ENCODE data around the gene NKAIN4. TPM values are rescaled to one million over a fixed set of nuclear protein-coding genes. Genes with fewer than 3 reads are reported as not detected.

NKAIN4 gene
- total RNA-seq, 4 donors from 2014 or later: not detected

- Histone ChIP-seq H3K27ac (no peak overlapping the region), H3K9me3 (no peaks in the 10 kb centered on the region), H3K4me3 (no peak overlapping the region), H3K4me1 (peaks cover 40 to 52% of the 10 kb centered on the region in 2 donors), H3K27me3 (no peaks in the 10 kb centered on the region), H3K36me3 (peaks cover 0 to 51% of the 10 kb centered on the region in 2 donors)
- DNase-seq (no peak), ATAC-seq (no peak)
- in situ Hi-C loops (cut with MboI; ENCODE audit: low sequenced_read_pairs in 4 of 4): no loop called here
- intact Hi-C loops (cut with DNase I; ENCODE audit: low total_unique reads): loop anchor here (10.0 kb wide), 1 partner anchor 415 kb away; the partner anchor contains the start of gene MRGBP
- TF ChIP-seq POLR2A (IDR thresholded peaks at IDR 0.05) (no peak), CTCF (IDR thresholded peaks at IDR 0.05 in 4 of 5, conservative IDR thresholded peaks at IDR 0.05 in 1 of 5) (no peak)
Measured at GRCh38 chr20:63210011-63210605, 44.2 kb downstream of the NKAIN4 start.

- H3K27ac ChIP-seq: peak overlapping the region in 1 of 4 donors; percentile 48
- DNase-seq (no peak), ATAC-seq (peak in 1 of 2 donors; percentile 18)
- H3K9me3 ChIP-seq: no peaks in the 10 kb centered on the region
- intact Hi-C loops (cut with DNase I; ENCODE audit: low total_unique reads) (no loop called here), in situ Hi-C loops (cut with MboI; ENCODE audit: low sequenced_read_pairs in 4 of 4) (no loop called here)
- H3K27me3 ChIP-seq: no peaks in the 10 kb centered on the region
- TF ChIP-seq POLR2A (IDR thresholded peaks at IDR 0.05): no peak
- no peak for TF ChIP-seq CTCF (IDR thresholded peaks at IDR 0.05 in 4 of 5, conservative IDR thresholded peaks at IDR 0.05 in 1 of 5)
- peaks cover 0 to 47% of the 10 kb centered on the region in 2 donors for H3K36me3 ChIP-seq
- H3K4me1 ChIP-seq: peaks cover 33 to 37% of the 10 kb centered on the region in 2 donors
- H3K4me3 ChIP-seq: no peak overlapping the region
Measured at GRCh38 chr20:63208346-63208909, 45.8 kb downstream of the NKAIN4 start.

GRCh38 chr20:63206878-63207277, 47.4 kb downstream of the NKAIN4 start:
- Histone ChIP-seq H3K9me3 (no peaks in the 10 kb centered on the region), H3K4me3 (no peak overlapping the region), H3K27me3 (no peaks in the 10 kb centered on the region), H3K27ac (peak overlapping the region in 1 of 4 donors; percentile 29), H3K4me1 (peaks cover 20 to 23% of the 10 kb centered on the region in 2 donors), H3K36me3 (peaks cover 0 to 47% of the 10 kb centered on the region in 2 donors)
- TF ChIP-seq CTCF (IDR thresholded peaks at IDR 0.05 in 4 of 5, conservative IDR thresholded peaks at IDR 0.05 in 1 of 5) (no peak), POLR2A (IDR thresholded peaks at IDR 0.05) (no peak)
- intact Hi-C loops (cut with DNase I; ENCODE audit: low total_unique reads): no loop called here
- DNase-seq (no peak), ATAC-seq (no peak)
- in situ Hi-C loops (cut with MboI; ENCODE audit: low sequenced_read_pairs in 4 of 4): no loop called here

- no peaks in the 10 kb centered on the region for H3K9me3 ChIP-seq
- DNase-seq (no peak), ATAC-seq (no peak)
- H3K27ac ChIP-seq: no peak overlapping the region
- peaks cover 0 to 46% of the 10 kb centered on the region in 2 donors for H3K36me3 ChIP-seq
- intact Hi-C loops (cut with DNase I; ENCODE audit: low total_unique reads) (no loop called here), in situ Hi-C loops (cut with MboI; ENCODE audit: low sequenced_read_pairs in 4 of 4) (no loop called here)
- H3K27me3 ChIP-seq: no peaks in the 10 kb centered on the region
- peaks cover 11 to 22% of the 10 kb centered on the region in 2 donors for H3K4me1 ChIP-seq
- H3K4me3 ChIP-seq: no peak overlapping the region
- TF ChIP-seq POLR2A (IDR thresholded peaks at IDR 0.05) (no peak), CTCF (IDR thresholded peaks at IDR 0.05 in 4 of 5, conservative IDR thresholded peaks at IDR 0.05 in 1 of 5) (no peak)
Measured at GRCh38 chr20:63205896-63206295, 48.4 kb downstream of the NKAIN4 start.

Data from gastrocnemius medialis (tissue), 4 donors.